GM12891 (cell line): ENCODE results near the gene ELOVL5.

Source experiments
- PAX5 ChIP-seq: IDR thresholded peaks from 2 replicates; pipeline ENCODE4 v1.6.1; 2011; ENCODE audit warnings: low read length, moderate library complexity, mild to moderate bottlenecking; ENCODE audit not compliant: insufficient read depth, severe bottlenecking
- POLR2A ChIP-seq: IDR thresholded peaks from 2 replicates; pipeline ENCODE4 v1.6.1; 2011; ENCODE audit warnings: low read depth, low read length, control low read depth
- POLR2AphosphoS5 ChIP-seq: IDR thresholded peaks from 2 replicates; pipeline ENCODE4 v1.6.1; 2011; ENCODE audit warnings: low read depth, low read length, control low read depth
- POU2F2 ChIP-seq: IDR thresholded peaks from 2 replicates; pipeline ENCODE4 v1.6.1; 2011; ENCODE audit warnings: low read depth, mild to moderate bottlenecking, control low read depth, low read length, moderate library complexity
- SPI1 ChIP-seq: IDR thresholded peaks from 2 replicates; pipeline ENCODE4 v1.6.1; 2011; ENCODE audit warnings: low read depth, low read length, control low read depth
- TAF1 ChIP-seq: IDR thresholded peaks from 2 replicates; pipeline ENCODE4 v1.6.1; 2011; ENCODE audit warnings: low read depth, low read length, control low read depth

DNA sequence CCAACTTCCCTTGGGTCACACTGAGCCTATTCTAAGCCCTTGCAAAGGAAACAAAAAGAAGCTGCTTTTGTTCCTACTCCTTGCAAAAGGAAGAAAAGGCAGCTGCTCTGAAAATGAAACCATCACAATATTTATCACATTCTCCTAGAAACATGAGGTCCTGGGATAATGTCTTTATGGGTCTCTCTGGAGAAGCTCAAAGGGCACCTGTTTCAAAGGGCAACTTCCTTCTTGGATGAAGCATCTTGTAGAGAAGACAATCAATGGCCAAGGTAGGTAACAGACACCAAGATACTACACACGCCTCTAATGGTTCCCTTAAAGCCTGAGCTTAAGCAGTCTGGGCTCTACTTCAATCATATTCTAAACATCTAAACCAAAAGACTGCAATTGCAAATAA, 10.4 kb downstream of the ELOVL5 start:
- TF ChIP-seq POLR2AphosphoS5 (no peak), POLR2A (no peak), TAF1 (no peak), SPI1 (no peak), POU2F2 (no peak), PAX5 (no peak)
